GM19395 (cell line): Measurements from ENCODE around the gene COPB1.
A peak's percentile ranks its signal among the peaks of the same experiment; 100 is the strongest.
"Not testable (repeated sequence)": the region's sequence is repeated elsewhere in the genome, so short reads cannot be mapped to it uniquely, and the experiment has no call there.

ENCODE experiments used
- ATAC-seq: cut with Tn5 transposase; IDR thresholded peaks from one replicate; pipeline ENCODE4 v1.9.1; 2021; ENCODE audit warnings: mild to moderate bottlenecking, moderate library complexity; ENCODE audit not compliant: unreplicated experiment

Gene COPB1, protein sequence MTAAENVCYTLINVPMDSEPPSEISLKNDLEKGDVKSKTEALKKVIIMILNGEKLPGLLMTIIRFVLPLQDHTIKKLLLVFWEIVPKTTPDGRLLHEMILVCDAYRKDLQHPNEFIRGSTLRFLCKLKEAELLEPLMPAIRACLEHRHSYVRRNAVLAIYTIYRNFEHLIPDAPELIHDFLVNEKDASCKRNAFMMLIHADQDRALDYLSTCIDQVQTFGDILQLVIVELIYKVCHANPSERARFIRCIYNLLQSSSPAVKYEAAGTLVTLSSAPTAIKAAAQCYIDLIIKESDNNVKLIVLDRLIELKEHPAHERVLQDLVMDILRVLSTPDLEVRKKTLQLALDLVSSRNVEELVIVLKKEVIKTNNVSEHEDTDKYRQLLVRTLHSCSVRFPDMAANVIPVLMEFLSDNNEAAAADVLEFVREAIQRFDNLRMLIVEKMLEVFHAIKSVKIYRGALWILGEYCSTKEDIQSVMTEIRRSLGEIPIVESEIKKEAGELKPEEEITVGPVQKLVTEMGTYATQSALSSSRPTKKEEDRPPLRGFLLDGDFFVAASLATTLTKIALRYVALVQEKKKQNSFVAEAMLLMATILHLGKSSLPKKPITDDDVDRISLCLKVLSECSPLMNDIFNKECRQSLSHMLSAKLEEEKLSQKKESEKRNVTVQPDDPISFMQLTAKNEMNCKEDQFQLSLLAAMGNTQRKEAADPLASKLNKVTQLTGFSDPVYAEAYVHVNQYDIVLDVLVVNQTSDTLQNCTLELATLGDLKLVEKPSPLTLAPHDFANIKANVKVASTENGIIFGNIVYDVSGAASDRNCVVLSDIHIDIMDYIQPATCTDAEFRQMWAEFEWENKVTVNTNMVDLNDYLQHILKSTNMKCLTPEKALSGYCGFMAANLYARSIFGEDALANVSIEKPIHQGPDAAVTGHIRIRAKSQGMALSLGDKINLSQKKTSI

DNA sequence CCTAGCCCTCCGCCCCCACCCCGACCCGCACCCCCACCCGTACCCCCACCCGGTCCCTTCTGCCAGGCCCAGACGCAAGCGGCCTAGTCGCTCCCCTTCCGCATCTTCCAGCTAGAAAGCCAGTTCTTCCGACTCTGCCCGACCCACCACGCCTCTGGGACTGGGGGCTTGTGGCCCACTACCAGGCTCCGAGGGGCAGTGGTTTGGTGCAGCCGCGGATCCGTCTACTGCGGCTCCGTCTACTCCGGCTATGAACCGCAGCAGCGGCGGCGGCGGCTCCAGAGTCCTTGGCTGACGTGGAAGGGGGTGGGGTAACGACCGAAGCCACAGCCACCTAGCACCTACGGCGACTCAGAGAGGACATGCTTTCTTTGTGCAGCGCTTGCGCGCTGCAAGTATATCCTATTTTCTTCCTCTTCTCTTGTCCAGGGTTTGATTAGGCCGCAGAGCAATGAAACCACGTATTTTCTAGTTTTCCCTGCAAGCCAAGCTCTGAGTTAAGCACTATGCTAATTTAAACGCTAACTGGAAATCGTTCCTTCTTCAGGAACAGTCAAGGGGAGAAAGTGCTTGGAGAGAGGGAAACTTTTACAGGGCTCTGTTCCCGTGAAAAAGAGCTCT lies at the start of gene COPB1:
TSS of gene COPB1 (minus strand) at position 252 of the 621 bp plus-strand sequence. CDS start 883 bp downstream, outside the sequence.
- peak; percentile 92 for ATAC-seq

DNA sequence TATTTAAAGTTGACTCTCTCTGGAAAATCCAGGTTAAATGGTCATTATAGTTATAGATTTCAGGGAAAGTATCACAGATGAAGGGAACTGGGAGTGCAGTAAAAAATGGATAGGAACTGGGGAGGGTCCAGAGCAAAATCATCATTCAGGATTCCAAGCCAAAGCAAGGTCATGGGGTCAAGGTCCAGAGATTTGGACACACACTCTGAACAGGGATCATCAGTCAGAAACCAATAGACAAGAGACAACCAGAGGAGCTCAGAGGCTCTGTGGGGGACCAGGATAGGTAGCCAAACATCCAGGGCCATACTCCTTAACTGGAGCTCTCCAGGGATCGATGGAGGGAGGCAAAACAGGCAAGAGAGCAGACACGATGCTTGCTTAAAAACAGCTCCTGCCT lies 47.8 kb upstream of the COPB1 start:
- no peak for ATAC-seq

DNA sequence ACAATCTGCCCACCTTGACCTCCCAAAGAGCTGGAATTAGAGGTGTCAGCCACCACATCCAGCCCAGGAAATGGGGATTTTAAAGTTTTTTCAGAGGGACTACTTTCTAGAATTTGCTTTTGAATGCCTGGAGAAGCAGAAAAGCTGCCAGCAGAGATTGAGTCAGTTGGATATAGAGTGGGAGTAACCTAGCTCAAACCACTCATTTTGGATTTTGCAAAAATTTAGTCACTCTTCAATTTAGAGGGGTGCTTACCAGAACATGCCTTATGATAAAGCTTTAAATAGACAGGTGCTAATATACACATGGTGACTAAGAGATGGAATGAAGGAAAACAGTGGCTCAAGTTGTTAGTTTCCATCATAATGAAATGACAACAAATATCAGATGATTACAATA lies 47.1 kb upstream of the COPB1 start:
- no peak for ATAC-seq

DNA sequence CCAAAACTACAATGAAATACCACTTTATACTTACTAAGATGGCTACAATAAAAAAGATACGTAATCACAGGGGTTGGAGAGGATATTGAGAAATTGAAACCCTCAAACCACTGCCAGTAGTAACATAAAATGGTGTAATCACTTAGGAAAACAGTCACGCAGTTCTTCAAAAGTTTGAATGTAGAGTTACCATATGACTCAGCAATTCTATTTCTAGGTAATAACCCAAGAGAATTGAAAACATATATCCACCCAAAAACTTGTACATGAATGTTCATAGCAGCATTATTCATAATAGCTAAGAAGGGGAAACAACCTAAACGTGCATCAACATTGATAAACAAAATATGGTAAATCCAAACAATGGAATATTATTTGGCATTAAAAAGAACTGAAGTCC lies 45.0 kb upstream of the COPB1 start:
- ATAC-seq: peak; percentile 93

DNA sequence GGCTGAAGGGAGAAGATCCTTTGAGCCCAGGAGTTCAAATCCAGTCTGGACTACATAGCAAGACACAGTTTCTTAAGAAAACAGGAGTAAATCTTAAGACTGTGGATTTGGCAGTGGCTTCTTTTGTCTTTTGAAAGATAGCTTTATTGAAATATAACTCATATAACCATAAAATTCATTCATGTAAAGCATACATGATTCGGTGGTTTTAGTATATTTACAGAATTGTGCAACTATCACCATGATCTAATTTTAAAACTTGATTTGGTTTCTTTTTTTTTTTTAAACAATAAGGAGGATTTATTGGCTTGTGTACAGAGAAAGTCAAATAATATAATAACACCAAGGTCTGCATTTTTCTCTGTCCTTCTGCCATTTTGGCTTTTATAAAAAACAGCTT lies 43.6 kb upstream of the COPB1 start:
- ATAC-seq: no peak

DNA sequence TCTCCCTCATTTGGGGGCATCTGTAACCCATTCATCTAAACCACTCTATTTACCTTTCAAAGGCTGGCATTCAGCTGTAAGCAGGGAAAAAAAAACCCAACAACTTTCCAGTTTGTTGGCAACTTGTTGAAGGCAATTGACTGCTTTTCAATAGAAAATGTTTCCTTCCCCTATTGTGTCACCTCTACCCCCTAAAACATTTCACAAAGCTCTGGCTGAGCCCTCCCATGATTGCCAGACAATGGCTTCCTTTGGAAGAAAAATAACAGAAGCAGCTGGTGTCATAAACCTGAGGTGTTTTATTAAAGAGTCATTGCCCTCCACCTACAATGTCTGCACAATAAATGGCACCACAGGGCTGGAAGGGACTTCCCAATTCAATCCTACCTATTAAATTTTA lies 42.7 kb upstream of the COPB1 start:
- no peak for ATAC-seq

DNA sequence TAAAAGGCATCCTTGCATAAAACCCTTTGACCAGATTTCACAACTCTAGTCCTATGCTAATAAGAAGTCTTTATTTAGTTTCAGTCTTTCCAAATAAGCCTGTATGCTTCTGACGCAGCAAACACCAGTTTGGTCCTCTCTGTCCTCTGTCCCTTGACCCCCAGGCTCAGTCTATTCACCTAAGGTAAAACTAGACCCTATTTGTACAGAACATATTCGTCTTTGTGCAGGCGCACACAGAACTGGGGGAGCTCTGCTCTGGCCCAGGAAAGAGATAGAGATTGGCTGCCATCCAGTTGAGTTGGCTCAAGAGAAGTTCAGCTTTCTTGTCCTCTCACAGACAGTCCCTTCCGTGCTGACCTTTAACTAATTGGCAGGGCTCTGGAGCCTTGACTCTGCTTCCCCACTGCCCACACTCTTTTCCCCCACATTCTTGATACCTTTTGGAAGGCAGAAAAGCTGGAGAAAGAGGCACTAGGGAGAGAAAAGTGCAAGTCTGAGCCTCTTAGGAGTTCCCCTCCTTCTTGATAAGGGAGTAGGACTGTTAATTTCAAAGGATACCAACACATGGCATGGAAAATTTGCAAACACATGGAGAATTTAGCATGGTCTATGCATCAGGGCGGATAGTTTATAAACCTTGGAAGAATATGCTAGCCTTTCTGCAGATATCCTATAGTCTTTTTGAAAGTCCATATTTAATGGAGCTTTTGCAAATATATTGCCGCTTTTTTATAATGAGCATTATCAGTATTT lies 41.8 kb upstream of the COPB1 start:
- no peak for ATAC-seq

DNA sequence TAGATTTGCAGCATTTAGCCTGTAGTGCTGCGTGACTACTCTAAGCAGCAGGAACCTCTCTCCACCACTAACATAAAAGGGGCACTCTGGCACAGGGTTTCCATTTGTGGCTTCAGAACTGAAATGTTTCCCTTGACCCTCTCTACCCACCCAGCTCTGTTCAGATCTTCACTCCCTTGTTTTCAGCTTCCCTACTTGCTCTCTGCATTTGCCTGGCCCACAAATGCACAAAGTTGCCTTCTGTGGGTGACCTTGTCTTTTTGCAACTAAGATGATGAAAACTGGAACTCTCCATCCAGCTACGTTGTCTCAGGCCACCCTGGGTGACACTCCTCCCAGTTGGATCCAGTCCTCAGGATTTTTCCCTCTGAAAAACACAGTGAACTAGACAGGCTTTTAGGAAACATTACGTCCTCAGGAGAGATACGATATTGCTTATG lies 40.4 kb upstream of the COPB1 start:
- no peak for ATAC-seq

DNA sequence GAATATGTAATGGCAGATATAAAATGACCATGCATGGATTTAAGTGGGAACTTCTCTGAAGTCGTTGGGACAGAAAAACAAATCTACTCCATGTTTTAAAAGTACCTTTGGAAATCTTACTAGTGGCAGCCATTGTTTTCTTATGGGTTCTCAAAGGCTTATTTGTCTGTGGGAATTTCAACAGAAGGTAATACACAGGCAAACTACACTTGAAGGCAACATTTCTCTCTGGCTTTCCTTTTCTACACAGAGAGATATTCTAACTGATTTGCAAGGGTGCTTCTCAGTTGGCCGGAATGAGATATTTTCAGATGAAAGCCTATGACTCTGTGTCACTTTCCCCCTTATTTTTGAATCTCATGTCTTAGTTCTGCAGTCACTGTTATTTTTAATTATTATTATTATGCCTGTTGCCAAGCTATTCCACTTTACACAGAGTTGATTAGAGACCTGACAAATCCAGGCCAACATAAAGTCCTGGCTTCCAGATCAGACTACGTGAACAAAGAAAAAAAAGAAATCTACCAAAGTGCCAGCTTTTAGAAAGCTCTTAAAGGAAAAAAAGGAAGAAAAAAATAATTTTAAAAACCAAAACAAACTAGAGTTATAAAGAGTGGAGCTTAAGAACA lies 39.4 kb upstream of the COPB1 start:
- ATAC-seq: no peak

DNA sequence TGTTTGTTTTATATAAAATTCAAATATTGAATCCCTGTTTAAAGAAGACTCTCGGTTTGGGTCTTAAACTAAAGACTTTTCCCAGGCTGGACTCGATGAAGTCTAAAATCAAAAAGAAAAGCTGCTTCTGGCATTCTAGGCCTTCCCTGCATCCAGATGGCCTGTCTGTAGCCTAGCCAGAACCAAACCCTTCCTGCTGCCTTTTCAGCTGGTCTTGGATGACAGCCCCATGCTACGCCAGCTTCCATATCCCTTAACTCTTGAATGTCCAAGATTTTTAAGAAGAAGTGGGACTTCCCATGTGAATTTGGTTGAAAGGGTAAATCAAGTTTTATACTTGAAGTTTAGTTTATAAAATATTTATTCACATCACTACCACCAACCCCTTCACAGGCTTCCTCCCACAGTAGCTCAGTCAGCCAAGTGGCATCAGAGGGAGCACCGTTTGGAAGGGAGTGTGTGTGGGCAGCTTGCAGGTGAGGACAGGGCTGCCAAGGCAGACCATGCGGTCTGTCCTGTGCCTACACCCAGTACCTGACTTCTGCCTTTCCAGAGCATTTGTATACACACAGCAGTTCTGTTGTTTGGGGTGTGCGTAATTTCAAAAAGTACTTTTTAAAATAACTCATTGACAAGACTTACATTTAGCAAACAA lies 38.8 kb upstream of the COPB1 start:
- no peak for ATAC-seq

DNA sequence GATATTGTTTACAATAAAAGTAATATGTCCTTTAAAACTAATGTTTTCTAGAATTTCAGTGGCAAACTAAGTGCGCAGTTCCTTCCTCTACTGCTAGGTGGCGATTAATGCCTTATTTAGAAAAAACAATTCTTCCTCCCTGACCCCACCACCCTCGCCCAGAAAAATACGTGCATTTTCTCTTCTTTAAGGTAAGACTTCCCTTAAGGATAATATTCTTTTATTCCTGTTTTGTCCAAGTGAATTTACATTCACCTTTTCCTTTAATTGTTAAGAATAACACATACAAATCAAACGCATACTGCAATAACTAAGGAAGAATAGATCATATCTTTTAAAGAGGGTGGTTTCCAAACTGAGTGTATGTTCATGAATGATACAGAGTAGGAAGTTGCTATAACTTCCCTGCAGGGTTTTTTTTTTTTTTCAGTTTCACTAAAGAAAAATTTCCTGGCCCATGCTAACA lies 37.6 kb upstream of the COPB1 start:
- peak; percentile 80 for ATAC-seq

DNA sequence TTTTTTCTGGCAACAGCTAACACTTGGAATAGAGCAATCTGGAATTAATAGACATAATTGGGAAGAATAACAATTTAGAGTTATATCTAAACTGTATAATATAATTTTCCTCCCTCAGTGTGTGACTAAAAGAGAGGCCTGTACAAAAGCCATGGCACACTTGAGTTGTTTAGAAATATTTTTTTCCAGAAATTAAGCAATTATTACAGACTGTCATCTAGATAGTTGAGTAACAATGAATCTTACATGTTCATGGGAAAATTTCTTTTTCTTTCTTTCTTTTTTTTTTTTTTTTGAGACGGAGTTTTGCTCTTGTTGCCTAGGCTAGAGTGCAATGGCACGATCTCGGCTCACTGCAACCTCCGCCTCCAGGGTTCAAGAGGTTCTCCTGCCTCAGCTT lies 35.6 kb upstream of the COPB1 start:
- not testable (repeated sequence) for ATAC-seq

DNA sequence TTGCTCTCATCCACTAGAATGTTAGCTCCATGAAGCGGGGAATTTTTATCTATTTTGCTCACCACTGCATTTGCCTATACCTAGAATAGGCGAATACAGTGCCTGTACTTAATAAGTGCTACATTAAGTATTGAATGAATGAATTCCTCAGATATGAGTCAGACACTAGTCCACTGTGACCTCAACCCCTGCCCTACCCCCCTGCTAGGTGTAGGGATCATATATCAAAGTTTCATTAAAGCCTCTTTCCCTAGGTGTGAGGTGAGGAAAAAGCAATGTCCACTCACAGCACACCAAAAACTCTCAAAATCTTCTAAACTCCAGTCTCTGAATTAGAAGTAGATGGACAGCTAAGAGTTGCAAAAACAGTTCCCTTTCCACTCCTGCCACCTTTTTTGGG lies 30.3 kb upstream of the COPB1 start:
- ATAC-seq: no peak

DNA sequence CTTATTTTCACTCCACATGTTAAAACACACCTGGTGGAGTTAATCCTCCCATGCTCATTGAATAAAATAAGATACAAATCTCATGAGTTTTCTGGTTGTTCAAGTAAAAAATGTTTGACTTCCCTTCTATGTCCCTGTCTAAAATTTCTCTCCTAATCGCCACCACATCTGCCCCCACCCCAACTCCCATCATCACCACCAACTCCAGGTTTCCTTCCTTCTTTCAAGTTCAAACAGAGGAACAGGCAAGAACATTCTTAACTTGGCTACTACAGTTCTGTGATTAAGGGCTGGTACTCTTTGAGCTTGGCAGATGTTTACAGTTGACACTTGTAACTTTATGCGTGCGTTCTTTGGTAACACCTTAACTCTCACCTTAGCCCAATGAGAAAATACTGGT lies 29.7 kb upstream of the COPB1 start:
- ATAC-seq: no peak

DNA sequence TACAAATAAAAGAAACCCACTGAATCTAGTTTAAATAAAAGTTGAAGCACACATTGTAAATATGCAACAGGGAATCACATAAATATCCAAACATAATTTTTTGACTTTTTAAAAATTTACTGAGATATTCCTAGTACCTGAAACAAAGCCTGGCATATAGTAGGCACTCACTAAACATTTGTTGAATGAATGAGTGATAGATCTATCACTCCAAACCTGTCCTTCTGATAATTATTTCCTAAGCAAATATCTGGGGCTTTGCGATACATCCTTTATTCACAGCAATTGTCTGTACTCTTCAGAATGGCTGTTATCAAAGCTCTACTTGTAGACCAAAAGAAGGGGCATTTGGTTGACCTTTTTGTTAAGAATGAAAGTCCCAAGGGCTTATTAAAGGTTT lies 23.2 kb upstream of the COPB1 start:
- no peak for ATAC-seq

DNA sequence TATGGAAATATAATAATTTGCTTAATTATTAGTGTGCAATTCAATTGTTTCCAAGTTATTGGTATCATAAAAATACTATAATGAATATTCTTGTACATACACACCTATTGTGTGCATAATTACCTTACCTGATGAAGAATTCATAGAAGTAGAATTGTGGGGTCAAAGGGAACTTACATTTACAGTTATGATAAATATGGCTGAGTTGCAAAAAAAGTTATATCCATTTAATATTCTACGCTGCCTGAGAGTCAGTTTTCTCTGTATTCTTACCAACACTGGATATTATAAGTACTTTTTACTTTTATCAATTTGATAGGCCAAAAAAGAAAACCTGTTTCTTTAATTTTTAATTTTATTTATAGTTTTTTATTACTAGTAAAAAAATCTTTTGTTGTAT lies 22.6 kb upstream of the COPB1 start:
- ATAC-seq: no peak

DNA sequence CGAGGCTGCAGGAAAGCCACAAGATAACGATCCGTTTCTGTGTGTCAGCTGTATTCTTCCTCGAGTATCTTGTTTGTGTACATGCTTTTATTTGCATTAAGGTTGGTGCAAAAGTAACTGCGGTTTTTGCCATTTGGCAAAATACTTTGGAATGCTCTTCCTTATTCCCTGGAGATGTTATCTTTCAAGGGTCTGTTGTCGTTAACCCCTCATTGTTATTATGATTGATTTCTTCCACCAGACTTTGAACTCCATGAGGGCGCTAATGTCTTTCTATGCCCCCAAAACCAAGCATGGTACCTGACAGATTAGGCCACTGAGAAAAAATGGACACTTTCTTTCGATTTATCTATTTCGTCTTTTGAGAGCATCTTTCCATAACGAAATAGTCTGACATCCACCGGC lies 21.1 kb upstream of the COPB1 start:
- peak; percentile 0 for ATAC-seq

DNA sequence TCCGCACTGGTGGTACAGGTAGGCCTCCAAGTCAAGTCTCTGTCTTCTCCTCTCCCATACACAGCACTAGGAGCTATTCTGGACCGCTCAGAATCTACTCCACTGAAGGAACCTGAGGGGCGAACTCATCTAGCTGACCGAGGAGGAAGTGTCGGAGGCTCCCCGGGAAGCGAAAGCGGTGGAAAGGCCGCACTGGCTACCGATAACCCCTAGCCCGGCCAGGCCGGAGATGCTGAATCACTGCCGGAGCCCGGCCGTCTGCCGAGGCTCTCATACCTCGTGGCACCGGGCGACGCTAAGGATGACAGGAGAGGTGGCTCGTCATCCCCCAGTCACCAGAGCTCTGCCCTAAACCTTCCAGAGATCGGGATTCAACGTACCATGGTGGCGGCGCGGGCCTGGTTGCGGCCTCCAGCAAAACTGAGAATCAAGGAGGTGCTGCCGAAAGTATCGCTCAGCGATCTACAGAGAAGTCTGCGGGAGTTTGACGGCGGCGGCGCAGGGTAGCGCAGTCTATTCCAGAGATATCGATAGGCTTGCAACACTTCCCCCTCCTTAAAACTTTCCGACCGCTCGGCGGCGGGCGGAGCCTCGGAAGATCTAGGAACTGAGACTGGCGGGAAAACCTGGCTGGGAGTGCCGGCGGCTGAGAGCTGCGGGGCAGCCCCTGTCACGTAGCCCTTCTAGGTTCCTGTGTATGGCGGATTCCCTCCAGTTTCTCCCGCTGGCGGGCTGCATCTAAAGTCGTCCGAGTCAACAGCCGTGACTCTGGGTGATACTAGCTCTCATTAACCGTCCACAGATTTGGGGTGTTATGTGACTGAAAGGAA lies 20.5 kb upstream of the COPB1 start, which contains the start of gene PSMA1:
TSS of gene PSMA1 (minus strand) at position 470 of the 830 bp plus-strand sequence. CDS start at position 383, 87 bp downstream.
- ATAC-seq: peak; percentile 93

DNA sequence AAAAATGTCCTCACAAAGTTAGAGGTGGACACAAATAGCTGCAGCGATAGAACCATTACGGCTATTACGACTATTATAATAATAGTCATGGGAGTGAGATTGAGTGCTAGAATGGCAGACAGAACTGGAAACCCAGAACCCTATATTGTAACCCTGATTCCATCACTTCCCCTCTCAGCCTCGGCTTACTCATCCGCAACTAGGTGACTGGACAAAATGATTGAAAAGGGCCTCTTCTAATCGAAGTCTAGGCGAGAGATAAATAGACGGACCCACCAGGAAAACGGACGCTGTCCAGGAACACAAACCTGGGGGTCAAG lies 19.9 kb upstream of the COPB1 start:
- peak; percentile 18 for ATAC-seq
